Measurements from ENCODE around the gene GABRB1.

The GABRB1 gene

DNA sequence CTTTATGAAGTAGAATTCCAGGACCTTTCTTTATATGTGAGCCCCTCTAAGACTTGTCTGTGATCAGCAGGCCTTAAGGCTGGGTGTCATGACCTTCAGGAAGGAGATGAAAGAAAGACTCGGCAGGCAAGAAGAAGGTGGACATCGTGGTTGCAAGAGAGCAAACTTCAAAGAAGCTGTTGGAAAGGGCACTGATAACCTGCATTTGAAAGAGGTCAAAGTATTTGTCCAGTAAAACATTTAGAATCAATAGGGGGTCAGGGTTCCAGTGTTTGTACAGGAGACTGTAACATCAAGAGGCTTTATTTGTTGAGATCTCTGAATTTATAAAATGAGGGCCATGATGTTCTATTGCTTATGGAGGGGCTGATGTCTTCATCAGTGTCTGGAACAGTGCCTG, 387.9 kb downstream of the GABRB1 start:
- H2AFZ ChIP-seq (ENCODE audit: low read length), result no peak overlapping the region
- H3K79me2 ChIP-seq (ENCODE audit: insufficient read depth, low read length), result no peaks in the 10 kb centered on the region
- H3K9me2 ChIP-seq (ENCODE audit: low read depth, low read length), result no peaks in the 10 kb centered on the region
- H3K4me3 ChIP-seq (ENCODE audit: low read depth, low read length, poor library complexity, severe bottlenecking), result no peak overlapping the region
- H3K4me1 ChIP-seq (ENCODE audit: insufficient read depth, low read length, severe bottlenecking), result no peaks in the 10 kb centered on the region
- TF ChIP-seq, protein P1, sequence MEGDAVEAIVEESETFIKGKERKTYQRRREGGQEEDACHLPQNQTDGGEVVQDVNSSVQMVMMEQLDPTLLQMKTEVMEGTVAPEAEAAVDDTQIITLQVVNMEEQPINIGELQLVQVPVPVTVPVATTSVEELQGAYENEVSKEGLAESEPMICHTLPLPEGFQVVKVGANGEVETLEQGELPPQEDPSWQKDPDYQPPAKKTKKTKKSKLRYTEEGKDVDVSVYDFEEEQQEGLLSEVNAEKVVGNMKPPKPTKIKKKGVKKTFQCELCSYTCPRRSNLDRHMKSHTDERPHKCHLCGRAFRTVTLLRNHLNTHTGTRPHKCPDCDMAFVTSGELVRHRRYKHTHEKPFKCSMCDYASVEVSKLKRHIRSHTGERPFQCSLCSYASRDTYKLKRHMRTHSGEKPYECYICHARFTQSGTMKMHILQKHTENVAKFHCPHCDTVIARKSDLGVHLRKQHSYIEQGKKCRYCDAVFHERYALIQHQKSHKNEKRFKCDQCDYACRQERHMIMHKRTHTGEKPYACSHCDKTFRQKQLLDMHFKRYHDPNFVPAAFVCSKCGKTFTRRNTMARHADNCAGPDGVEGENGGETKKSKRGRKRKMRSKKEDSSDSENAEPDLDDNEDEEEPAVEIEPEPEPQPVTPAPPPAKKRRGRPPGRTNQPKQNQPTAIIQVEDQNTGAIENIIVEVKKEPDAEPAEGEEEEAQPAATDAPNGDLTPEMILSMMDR (IDR thresholded peaks at IDR 0.05; ENCODE audit: low read length), result no peak
- TF ChIP-seq EZH2 (IDR thresholded peaks at IDR 0.05; ENCODE audit: borderline replicate concordance, low read length), result no peak
- no peak overlapping the region for H3K9ac ChIP-seq (ENCODE audit: low read length)
- H3F3A ChIP-seq (ENCODE audit: insufficient read depth, low read length), result no peaks in the 10 kb centered on the region
- H3K9me3 ChIP-seq (ENCODE audit: low read length), result no peaks in the 10 kb centered on the region
- no peaks in the 10 kb centered on the region for H3K36me3 ChIP-seq (ENCODE audit: insufficient read depth, low read length)
- H3K27me3 ChIP-seq (ENCODE audit: insufficient read depth, low read length), result no peaks in the 10 kb centered on the region
- H3K4me2 ChIP-seq (ENCODE audit: low read length), result no peak overlapping the region
- no peaks in the 10 kb centered on the region for H4K20me1 ChIP-seq (ENCODE audit: insufficient read depth, low read length)
- H3K27ac ChIP-seq (ENCODE audit: low read depth, low read length, poor library complexity, severe bottlenecking), result no peak overlapping the region

DNA sequence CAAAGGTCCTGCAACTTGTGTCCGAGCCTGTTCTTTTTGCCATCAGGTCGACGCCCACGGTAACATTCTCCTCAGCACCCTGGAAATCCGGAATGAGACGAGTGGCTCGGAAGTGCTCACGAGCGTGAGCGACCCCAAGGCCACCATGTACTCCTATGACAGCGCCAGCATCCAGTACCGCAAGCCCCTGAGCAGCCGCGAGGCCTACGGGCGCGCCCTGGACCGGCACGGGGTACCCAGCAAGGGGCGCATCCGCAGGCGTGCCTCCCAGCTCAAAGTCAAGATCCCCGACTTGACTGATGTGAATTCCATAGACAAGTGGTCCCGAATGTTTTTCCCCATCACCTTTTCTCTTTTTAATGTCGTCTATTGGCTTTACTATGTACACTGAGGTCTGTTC, 394.3 kb downstream of the GABRB1 start:
- Histone ChIP-seq H3K79me2 (ENCODE audit: insufficient read depth, low read length) (no peaks in the 10 kb centered on the region), H4K20me1 (ENCODE audit: insufficient read depth, low read length) (no peaks in the 10 kb centered on the region), H3K4me1 (ENCODE audit: insufficient read depth, low read length, severe bottlenecking) (no peaks in the 10 kb centered on the region), H3K9me3 (ENCODE audit: low read length) (no peaks in the 10 kb centered on the region), H2AFZ (ENCODE audit: low read length) (no peak overlapping the region), H3K9ac (ENCODE audit: low read length) (no peak overlapping the region), H3K4me3 (ENCODE audit: low read depth, low read length, poor library complexity, severe bottlenecking) (no peak overlapping the region), H3K27me3 (ENCODE audit: insufficient read depth, low read length) (no peaks in the 10 kb centered on the region), H3K36me3 (ENCODE audit: insufficient read depth, low read length) (no peaks in the 10 kb centered on the region), H3K27ac (ENCODE audit: low read depth, low read length, poor library complexity, severe bottlenecking) (no peak overlapping the region), H3F3A (ENCODE audit: insufficient read depth, low read length) (no peaks in the 10 kb centered on the region), H3K4me2 (ENCODE audit: low read length) (no peak overlapping the region), H3K9me2 (ENCODE audit: low read depth, low read length) (no peaks in the 10 kb centered on the region)
- TF ChIP-seq EZH2 (IDR thresholded peaks at IDR 0.05; ENCODE audit: borderline replicate concordance, low read length), result no peak
- TF ChIP-seq, protein P1 (IDR thresholded peaks at IDR 0.05; ENCODE audit: low read length), result no peak

DNA sequence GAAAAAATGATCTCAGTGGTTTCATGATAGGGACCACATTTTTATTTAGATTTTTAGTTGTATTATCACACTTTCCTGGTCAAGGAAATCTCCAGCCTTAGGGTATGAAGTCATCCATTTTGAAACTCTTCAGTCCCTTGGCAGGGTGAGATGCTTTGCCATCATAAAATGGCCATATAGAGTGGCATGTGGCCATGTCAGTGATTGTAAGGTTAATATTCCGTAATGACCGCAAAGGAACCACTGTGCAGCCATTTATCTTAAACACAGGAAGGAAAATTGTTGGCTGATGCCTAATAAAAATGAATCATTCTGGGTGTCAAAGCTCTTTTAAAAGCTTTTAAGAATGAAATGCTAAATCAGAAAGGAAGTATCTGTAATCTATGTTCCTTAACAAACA, 396.6 kb downstream of the GABRB1 start:
- H3K4me1 ChIP-seq (ENCODE audit: insufficient read depth, low read length, severe bottlenecking), result no peaks in the 10 kb centered on the region
- no peaks in the 10 kb centered on the region for H3K79me2 ChIP-seq (ENCODE audit: insufficient read depth, low read length)
- no peaks in the 10 kb centered on the region for H3K9me3 ChIP-seq (ENCODE audit: low read length)
- TF ChIP-seq, protein P1 (IDR thresholded peaks at IDR 0.05; ENCODE audit: low read length), result no peak
- TF ChIP-seq EZH2 (IDR thresholded peaks at IDR 0.05; ENCODE audit: borderline replicate concordance, low read length), result no peak
- no peaks in the 10 kb centered on the region for H3F3A ChIP-seq (ENCODE audit: insufficient read depth, low read length)
- H3K9me2 ChIP-seq (ENCODE audit: low read depth, low read length), result no peaks in the 10 kb centered on the region
- no peaks in the 10 kb centered on the region for H3K27me3 ChIP-seq (ENCODE audit: insufficient read depth, low read length)
- no peak overlapping the region for H3K4me3 ChIP-seq (ENCODE audit: low read depth, low read length, poor library complexity, severe bottlenecking)
- H3K9ac ChIP-seq (ENCODE audit: low read length), result no peak overlapping the region
- no peaks in the 10 kb centered on the region for H3K36me3 ChIP-seq (ENCODE audit: insufficient read depth, low read length)
- no peaks in the 10 kb centered on the region for H4K20me1 ChIP-seq (ENCODE audit: insufficient read depth, low read length)
- H3K4me2 ChIP-seq (ENCODE audit: low read length), result no peak overlapping the region
- no peak overlapping the region for H3K27ac ChIP-seq (ENCODE audit: low read depth, low read length, poor library complexity, severe bottlenecking)
- no peak overlapping the region for H2AFZ ChIP-seq (ENCODE audit: low read length)
